H1 (cell line): ENCODE results near the gene TP63.

Experiments used
- BCL11A ChIP-seq, 2 experiments: IDR thresholded peaks; one replicate each; pipeline ENCODE4 v1.6.1; 2011; ENCODE audit warnings: low read depth in 2 of 2, low read length in 2 of 2, mild to moderate bottlenecking in 2 of 2
- CEBPB ChIP-seq: IDR thresholded peaks from 2 replicates; pipeline ENCODE4 v1.6.1; 2012; ENCODE audit warnings: low read depth, low read length
- CHD1 ChIP-seq: IDR thresholded peaks from 2 replicates; pipeline ENCODE4 v1.6.1; 2012; ENCODE audit warnings: low read depth, low read length, improper control_type of control experiment
- CTCF ChIP-seq, 3 experiments: IDR thresholded peaks; 1 replicate in 2 of 3; 2 replicates in 1 of 3; pipeline versions ENCODE4 v1.5.1 to v1.6.1; 2011; ENCODE audit warnings: low read length in 3 of 3, mild to moderate bottlenecking in 3 of 3, inconsistent platforms in 2 of 3, low read depth in 1 of 3, moderate library complexity in 1 of 3; ENCODE audit not compliant: insufficient read depth in 1 of 3; ENCODE audit errors: control extremely low read depth in 1 of 3
- TAF1 ChIP-seq: IDR thresholded peaks from 2 replicates; pipeline ENCODE4 v1.6.1; 2011; ENCODE audit warnings: mild to moderate bottlenecking, low read depth, low read length
- YY1 ChIP-seq: IDR thresholded peaks from 2 replicates; pipeline ENCODE4 v1.6.1; 2011; ENCODE audit warnings: low read depth, mild to moderate bottlenecking, low read length

- TF ChIP-seq CTCF (IDR thresholded peaks at IDR 0.05; ENCODE audit: control extremely low read depth in 1 of 3, insufficient read depth in 1 of 3, low read depth in 1 of 3, low read length in 3 of 3) (no peak), CEBPB (no peak), CHD1 (no peak), BCL11A (IDR thresholded peaks at IDR 0.05; ENCODE audit: low read depth in 2 of 2, low read length in 2 of 2) (no peak), TAF1 (no peak), YY1 (no peak)
Measured at GRCh38 chr3:189714991-189715961, 84.1 kb downstream of the TP63 start.
